Endothelial cell of hepatic sinusoid (primary cell): ENCODE results near the gene GPR78.

Experiments
- in situ Hi-C: cut with HindIII; loops from 2 replicates; pipeline ENCODE4 v1.10.0; 2017; ENCODE audit warnings: low sequenced_read_pairs

Gene GPR78

DNA sequence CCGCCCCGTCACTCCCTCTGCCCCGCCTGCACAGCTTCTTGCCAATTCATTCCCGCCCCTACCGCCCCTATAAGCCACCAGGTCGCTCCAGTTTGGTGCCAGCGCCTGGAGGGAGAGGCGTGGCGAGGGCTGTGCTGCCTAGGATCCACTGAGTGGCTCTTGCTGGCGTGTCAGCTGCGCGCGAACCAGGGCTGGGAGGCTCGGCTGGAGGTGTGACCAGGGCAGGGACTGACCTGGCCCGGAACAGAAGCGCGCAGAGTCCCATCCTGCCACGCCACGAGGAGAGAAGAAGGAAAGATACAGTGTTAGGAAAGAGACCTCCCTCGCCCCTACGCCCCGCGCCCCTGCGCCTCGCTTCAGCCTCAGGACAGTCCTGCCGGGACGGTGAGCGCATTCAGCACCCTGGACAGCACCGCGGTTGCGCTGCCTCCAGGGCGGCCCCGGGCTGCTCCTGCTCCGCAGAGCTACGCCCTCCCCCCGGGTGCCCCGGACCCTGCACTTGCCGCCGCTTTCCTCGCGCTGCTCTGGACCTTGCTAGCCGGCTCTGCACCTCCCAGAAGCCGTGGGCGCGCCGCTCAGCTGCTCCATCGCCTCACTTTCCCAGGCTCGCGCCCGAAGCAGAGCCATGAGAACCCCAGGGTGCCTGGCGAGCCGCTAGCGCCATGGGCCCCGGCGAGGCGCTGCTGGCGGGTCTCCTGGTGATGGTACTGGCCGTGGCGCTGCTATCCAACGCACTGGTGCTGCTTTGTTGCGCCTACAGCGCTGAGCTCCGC lies at the start of gene GPR78:
Gene GPR78, plus strand, starts transcription at position 72 of the 773 bp plus-strand sequence. Its CDS starts 591 bp downstream, at position 663.
- in situ Hi-C loops = no loop called here

GRCh38 chr4:8532245-8532781 lies 47.9 kb upstream of the GPR78 start:
- in situ Hi-C loops = no loop called here

GRCh38 chr4:8533274-8533865 lies 46.8 kb upstream of the GPR78 start:
- in situ Hi-C loops = no loop called here

DNA sequence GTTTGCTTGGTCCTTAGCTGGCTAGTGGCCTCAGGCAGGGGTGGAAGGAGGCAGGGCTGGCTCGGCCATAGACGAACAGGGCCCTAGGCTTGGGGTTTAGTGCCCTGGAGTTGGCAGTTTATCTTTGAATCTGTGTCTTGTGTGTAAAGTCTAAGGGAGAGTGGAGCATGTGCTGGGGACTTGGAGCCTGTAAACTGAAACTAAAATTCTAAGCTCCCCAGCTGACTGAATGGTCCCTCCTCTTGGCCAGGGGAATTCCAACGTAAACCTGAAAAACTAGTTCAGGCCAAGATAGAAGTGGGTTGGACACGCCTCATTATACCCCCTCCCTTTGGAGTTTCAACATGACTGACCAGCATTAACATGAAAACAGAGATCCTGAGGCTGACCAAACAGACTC lies 46.1 kb upstream of the GPR78 start:
- in situ Hi-C loops = no loop called here

DNA sequence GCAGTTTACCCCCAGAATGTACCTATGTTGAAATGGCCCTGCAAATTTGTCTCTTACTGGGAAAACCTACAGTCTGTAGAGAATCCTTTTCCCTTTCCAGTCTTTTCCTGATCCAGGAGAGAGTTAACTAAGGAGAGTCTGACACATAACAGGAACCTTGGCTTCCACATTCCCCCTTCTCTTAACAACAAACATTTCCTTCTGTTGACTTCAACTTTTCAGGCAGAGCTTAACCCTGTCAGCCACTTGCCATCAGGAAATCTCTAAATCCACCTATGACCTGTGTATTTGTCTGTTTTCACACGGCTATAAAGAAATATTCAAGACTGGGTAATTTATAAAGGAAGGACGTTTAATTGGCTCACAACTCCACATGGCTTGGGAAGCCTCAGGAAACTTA lies 45.6 kb upstream of the GPR78 start:
- in situ Hi-C loops = no loop called here

DNA sequence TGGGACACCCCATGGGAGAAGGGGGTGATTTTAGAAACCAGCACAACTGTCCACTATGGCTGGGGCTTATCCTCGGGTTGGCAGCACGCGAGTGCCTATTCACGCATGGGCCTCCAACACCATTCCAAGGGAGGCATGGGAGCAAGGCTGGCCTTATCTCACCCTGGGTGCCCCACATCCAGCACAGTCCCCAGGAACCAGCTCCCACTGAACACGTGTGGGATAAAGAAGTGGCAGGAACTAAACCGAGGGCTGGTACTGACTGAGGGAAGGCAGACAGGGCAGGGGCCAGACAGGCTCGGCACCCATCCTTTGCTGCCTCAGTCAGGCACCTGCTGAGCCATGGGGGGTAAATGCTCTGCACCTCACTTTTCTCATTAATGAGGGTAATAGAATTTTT lies 43.7 kb upstream of the GPR78 start:
- in situ Hi-C loops = no loop called here

- in situ Hi-C loops = no loop called here
Measured at GRCh38 chr4:8537041-8537461, 43.1 kb upstream of the GPR78 start.

DNA sequence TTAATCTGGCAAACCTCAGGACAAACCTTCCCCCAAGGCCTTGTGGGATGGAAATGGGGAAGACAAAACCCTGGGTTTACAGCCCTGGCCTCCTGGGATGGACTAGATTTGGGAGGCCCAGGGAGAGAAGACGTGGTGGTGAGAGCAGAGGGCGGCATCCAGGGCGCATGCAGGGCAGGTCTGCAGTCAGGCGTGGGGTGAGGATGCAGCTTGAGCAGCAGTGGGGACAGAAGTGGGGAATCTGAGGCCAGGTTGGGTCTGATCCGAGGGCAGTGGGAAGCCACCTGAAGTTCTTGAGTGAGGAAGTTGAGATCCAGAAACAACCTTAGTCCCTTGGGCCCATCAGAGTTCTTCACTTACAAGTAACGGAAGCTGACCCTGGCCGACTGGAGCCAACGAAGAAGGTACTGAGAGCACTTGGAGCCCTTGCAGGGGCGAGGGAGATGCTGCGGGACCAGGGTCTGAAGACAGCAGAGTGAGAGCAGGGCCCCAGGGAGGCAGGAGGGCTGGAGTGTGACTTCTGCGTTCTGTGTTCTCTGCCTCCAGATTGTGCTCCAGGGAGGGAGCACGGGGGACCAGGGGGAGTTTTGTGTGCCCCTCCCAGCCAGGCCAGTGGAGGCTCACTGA lies 42.0 kb upstream of the GPR78 start:
- in situ Hi-C loops = no loop called here

GRCh38 chr4:8538703-8539567 lies 41.3 kb upstream of the GPR78 start:
- in situ Hi-C loops = no loop called here

- in situ Hi-C loops = no loop called here
Measured at GRCh38 chr4:8539661-8540060, 40.5 kb upstream of the GPR78 start.

DNA sequence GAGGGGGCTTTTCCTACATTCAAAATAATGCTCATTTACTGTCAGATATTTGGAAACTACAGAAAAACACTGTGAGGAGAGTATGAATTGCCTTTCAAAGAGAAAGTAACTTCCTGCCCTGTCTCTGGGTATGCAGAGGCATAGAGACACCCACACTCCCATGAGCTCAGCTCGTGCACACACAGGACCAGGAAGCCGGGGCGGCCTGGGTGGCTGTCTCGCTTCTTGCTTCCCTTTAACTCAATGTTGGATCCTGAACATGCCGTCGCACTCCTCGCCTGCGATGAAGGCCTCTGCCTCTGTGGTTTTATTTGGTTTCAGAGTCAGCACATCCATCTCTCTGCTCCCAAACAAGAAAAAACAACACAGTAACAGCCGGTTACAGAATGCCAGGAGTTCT lies 40.1 kb upstream of the GPR78 start:
- in situ Hi-C loops = no loop called here

- in situ Hi-C loops = no loop called here
Measured at GRCh38 chr4:8540586-8540985, 39.6 kb upstream of the GPR78 start.

DNA sequence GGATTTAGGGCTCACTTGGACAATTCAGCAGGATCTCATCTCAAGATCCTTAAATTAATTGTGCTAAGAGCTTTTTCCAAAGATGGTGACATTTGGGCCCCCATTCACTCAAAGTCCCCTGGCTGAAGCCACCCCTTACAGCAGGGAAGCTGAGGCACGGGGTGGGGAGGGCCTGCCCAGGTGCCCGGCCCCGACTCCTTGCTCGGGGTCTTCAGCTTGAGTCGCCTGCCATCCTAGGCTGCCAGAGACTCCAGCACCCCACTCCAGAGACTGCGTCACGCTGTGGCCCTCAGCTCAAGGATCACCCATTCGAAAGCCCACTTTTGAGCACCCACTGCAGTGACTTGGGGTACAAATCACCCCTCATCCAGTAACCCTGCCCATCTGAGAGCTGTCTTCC lies 39.2 kb upstream of the GPR78 start:
- in situ Hi-C loops = no loop called here

GRCh38 chr4:8541981-8542715 lies 38.0 kb upstream of the GPR78 start:
- in situ Hi-C loops = no loop called here

DNA sequence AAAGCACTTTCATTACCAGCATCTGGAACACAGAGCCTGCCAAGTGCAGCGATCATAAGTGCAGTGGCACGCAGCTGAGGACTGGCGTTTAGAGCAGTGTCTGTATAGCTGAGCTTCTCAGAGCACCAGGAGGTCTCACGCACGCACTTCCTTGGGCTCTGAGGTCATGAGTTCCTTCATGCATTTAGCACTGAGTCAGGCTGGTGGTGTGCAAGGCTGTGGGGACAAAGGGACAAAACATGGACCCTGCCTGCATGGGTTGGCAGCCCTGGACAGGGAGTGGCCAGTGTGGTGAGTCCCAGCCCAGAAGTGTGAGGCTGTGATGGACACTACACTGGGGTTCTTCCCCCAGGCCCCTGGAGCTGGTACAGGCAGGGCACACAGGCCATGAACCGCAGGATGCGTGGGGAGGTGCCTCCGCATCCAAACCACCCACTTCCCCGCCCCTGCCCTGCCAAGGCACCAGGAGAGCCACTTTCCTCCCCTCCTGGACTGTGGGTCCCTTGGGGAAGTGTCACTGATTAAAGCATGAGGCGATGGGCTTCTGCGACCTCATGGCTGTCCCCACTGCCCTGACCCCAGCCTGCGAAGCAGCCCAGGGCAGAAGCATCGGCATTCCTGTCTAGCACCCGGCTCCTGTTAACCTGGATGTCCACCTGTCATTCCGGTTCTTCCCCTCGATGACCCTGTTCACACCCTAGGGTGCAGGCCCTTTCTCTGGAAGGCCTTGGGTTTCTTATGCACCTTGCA lies 37.2 kb upstream of the GPR78 start:
- in situ Hi-C loops = no loop called here

DNA sequence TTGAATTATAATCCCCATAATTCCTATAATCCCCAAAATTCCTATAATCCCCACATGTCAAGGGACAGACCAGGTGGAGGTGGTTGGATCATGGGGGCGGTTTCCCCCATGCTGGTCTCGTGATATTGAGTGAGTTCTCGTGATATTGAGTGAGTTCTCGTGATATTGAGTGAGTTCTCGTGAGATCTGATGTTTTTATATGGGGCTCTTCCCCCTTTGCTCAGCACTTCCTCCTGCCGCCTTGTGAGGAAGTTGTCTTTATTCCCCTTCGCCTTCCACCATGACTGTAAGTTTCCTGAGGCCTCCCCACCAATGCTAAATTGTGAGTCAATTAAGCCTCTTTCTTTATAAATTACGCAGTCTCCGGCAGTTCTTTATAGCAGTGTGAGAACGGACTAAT lies 36.6 kb upstream of the GPR78 start:
- in situ Hi-C loops = no loop called here

GRCh38 chr4:8544282-8544681 lies 35.9 kb upstream of the GPR78 start:
- in situ Hi-C loops = no loop called here

- in situ Hi-C loops = no loop called here
Measured at GRCh38 chr4:8544741-8545438, 35.3 kb upstream of the GPR78 start.

- in situ Hi-C loops = no loop called here
Measured at GRCh38 chr4:8545439-8545765, 34.8 kb upstream of the GPR78 start.
